HepG2 (cell line): ENCODE results near the gene SERHL2. TPM values are rescaled to one million over a fixed set of nuclear protein-coding genes. Genes with fewer than 3 reads are reported as not detected.
A peak's percentile ranks its signal among the peaks of the same experiment; 100 is the strongest.

Experiments used
- ATAC-seq: fragments of 200-7000 bp; cut with Tn5 transposase; 3 replicates; pipeline ENCODE4 v1.9.1; 2020; ENCODE audit warnings: mild to moderate bottlenecking, moderate library complexity
- BruUV-seq: library from RNA; stranded (reverse); fragments of 400-500 nt; replicated peaks from 2 replicates; lab custom pipeline; 2021; lab: Mats Ljungman, UMichigan
- CTCF ChIA-PET: fragments of 300-600 bp; formaldehyde crosslinking; extraction: SDS; loops from one replicate; lab custom pipeline; 2021; ENCODE audit warnings: low total read pairs, inconsistent platforms, low intra/inter-chr PET ratio; lab: Yijun Ruan, JAX
- POLR2A ChIA-PET: fragments of 350-600 bp; sonication (Branson Sonifier 250); formaldehyde crosslinking; loops from one replicate; lab custom pipeline; 2020; ENCODE audit warnings: antibody characterized with exemption, inconsistent platforms; lab: Yijun Ruan, JAX
- DNase-seq: peaks from one replicate; pipeline ENCODE4 v3.0.0-alpha.2; 2015; ENCODE audit warnings: low spot score
- FAIRE-seq: peaks from 3 replicates; lab custom pipeline; 2011; peaks lifted over from hg19 to GRCh38; lab: Jason Lieb, UNC
- H2AFZ ChIP-seq: one replicate; pipeline ENCODE4 v1.6.1; 2011; ENCODE audit warnings: low read length, inconsistent platforms
- H3K27ac ChIP-seq: fragments of 300-600 bp; 3 replicates; pipeline ENCODE4 v1.8.0; 2011; ENCODE audit warnings: mixed run types, mild to moderate bottlenecking, mixed read lengths, low read length, inconsistent platforms; ENCODE audit not compliant: insufficient read depth; ENCODE audit errors: extremely low read length
- H3K27me3 ChIP-seq, 2 experiments: fragments of 200-600 bp in 1 of 2; 2 replicates in 1 of 2; 3 replicates in 1 of 2; pipeline versions ENCODE4 v1.6.0 to v1.8.0; 2011; ENCODE audit warnings: low read length in 2 of 2, mild to moderate bottlenecking in 2 of 2, moderate library complexity in 2 of 2, inconsistent platforms in 1 of 2; ENCODE audit not compliant: insufficient read depth in 2 of 2, control insufficient read depth in 1 of 2
- H3K36me3 ChIP-seq, 2 experiments: fragments of 200-600 bp in 1 of 2; replicated peaks in 1 of 2; 2 replicates in 1 of 2; 3 replicates in 1 of 2; pipeline versions ENCODE4 v1.5.1 to v1.8.0; 2011; ENCODE audit warnings: low read length in 2 of 2, inconsistent platforms in 1 of 2; ENCODE audit not compliant: insufficient read depth in 2 of 2, control insufficient read depth in 1 of 2
- H3K4me1 ChIP-seq: 2 replicates; pipeline ENCODE4 v1.5.1; 2012; ENCODE audit warnings: low read length, inconsistent platforms; ENCODE audit not compliant: insufficient read depth
- H3K4me2 ChIP-seq: 2 replicates; pipeline ENCODE4 v1.6.0; 2011; ENCODE audit warnings: low read depth, low read length, inconsistent platforms
- H3K4me3 ChIP-seq, 3 experiments: fragments of 200-600 bp in 1 of 3; sonication (generic), shearing (Covaris generic) in 1 of 3; replicated peaks in 1 of 3; 2 replicates each; pipeline ENCODE4 v1.5.1; 2011 to 2016; ENCODE audit warnings: low read length in 3 of 3, inconsistent platforms in 2 of 3, low read depth in 2 of 3, mild to moderate bottlenecking in 2 of 3, control low read depth in 1 of 3, mixed read lengths in 1 of 3; ENCODE audit not compliant: insufficient read depth in 1 of 3
- H3K79me2 ChIP-seq: one replicate; pipeline ENCODE4 v1.6.1; 2011; ENCODE audit warnings: low read length, inconsistent platforms; ENCODE audit not compliant: insufficient read depth
- H3K9ac ChIP-seq: 2 replicates; pipeline ENCODE4 v1.6.0; 2011; ENCODE audit warnings: mild to moderate bottlenecking, low read depth, low read length, inconsistent platforms; ENCODE audit not compliant: insufficient read depth
- H3K9me3 ChIP-seq: 2 replicates; pipeline ENCODE4 v1.5.1; 2012; ENCODE audit warnings: mild to moderate bottlenecking, low read length
- H4K20me1 ChIP-seq: 2 replicates; pipeline ENCODE4 v1.6.0; 2011; ENCODE audit warnings: inconsistent platforms, mild to moderate bottlenecking, low read length, moderate library complexity; ENCODE audit not compliant: insufficient read depth
- CTCF ChIP-seq: sonication (generic); formaldehyde crosslinking; IDR thresholded peaks from 2 replicates; pipeline ENCODE4 v1.5.0; 2020; ENCODE audit warnings: mild to moderate bottlenecking, missing genetic modification reagents, moderate library complexity
- EED ChIP-seq: sonication (generic); formaldehyde crosslinking; IDR thresholded peaks from 2 replicates; pipeline ENCODE4 v1.5.0; 2020; ENCODE audit warnings: mild to moderate bottlenecking, missing genetic modification reagents
- FLYWCH1 ChIP-seq: sonication (generic); formaldehyde crosslinking; IDR thresholded peaks from 2 replicates; pipeline ENCODE4 v1.8.1; 2023; ENCODE audit warnings: mild to moderate bottlenecking, missing genetic modification reagents
- FOXK1 ChIP-seq: sonication (generic); formaldehyde crosslinking; IDR thresholded peaks from 2 replicates; pipeline ENCODE4 v1.4.0; 2020; ENCODE audit warnings: low read depth, missing genetic modification reagents, borderline replicate concordance
- HOXA9 ChIP-seq: sonication (generic); formaldehyde crosslinking; IDR thresholded peaks from 2 replicates; pipeline ENCODE4 v1.8.1; 2022; ENCODE audit warnings: missing genetic modification reagents, mild to moderate bottlenecking, moderate library complexity, borderline replicate concordance
- KAT8 ChIP-seq: IDR thresholded peaks from 2 replicates; pipeline ENCODE4 v1.6.1; 2016; ENCODE audit warnings: missing genetic modification reagents, missing compliant biosample characterization
- RCOR2 ChIP-seq: IDR thresholded peaks from 2 replicates; pipeline ENCODE4 v1.6.1; 2016; ENCODE audit warnings: missing biosample characterization, missing genetic modification reagents
- RFXAP ChIP-seq: sonication (generic); formaldehyde crosslinking; IDR thresholded peaks from 2 replicates; pipeline ENCODE4 v1.4.0; 2020; ENCODE audit warnings: missing genetic modification reagents, borderline replicate concordance
- TCF12 ChIP-seq, 2 experiments: fragments of 450-650 bp in 1 of 2; sonication (generic) in 1 of 2; formaldehyde crosslinking in 1 of 2; IDR thresholded peaks; 2 replicates each; pipeline versions ENCODE4 v1.6.1 to v1.8.0; 2017 to 2022; ENCODE audit warnings: antibody characterized with exemption in 1 of 2, mild to moderate bottlenecking in 1 of 2, missing genetic modification reagents in 1 of 2, moderate library complexity in 1 of 2
- UBTF ChIP-seq: sonication (generic); formaldehyde crosslinking; IDR thresholded peaks from 2 replicates; pipeline ENCODE4 v1.4.0; 2020; ENCODE audit warnings: mild to moderate bottlenecking, missing genetic modification reagents
- YEATS4 ChIP-seq: sonication (generic); formaldehyde crosslinking; IDR thresholded peaks from 2 replicates; pipeline ENCODE4 v1.4.0; 2020; ENCODE audit warnings: missing genetic modification reagents, borderline replicate concordance
- ZNF589 ChIP-seq: sonication (generic); formaldehyde crosslinking; conservative IDR thresholded peaks from 2 replicates; pipeline ENCODE4 v1.8.0; 2022; ENCODE audit warnings: mild to moderate bottlenecking, moderate library complexity, missing genetic modification reagents
- ZSCAN12 ChIP-seq: sonication (generic); formaldehyde crosslinking; IDR thresholded peaks from 2 replicates; pipeline ENCODE4 v1.9.0; 2021; ENCODE audit warnings: mild to moderate bottlenecking, missing genetic modification reagents
- WGBS: methylation state at CpG from one replicate; pipeline ENCODE4 v1.1.6; 2017; ENCODE audit warnings: low lambda C conversion rate; 5-methylcytosine and 5-hydroxymethylcytosine counted together
- in situ Hi-C: cut with HindIII; loops from 2 replicates; pipeline ENCODE4 v1.10.0; 2017; ENCODE audit warnings: low pct_unique_long_range_greater_than_20kb; ENCODE audit not compliant: extremely low pct_ligation_motif_present
- intact Hi-C: fragments of 100-400 bp; cut with micrococcal nuclease; formaldehyde crosslinking; loops from one replicate; pipeline ENCODE4 v1.10.0; 2022; ENCODE audit not compliant: unreplicated experiment
- polyA plus RNA-seq, 8 experiments: library from polyadenylated mRNA; depleted of rRNA in 3 of 8; stranded (reverse) in 7 of 8; unstranded in 1 of 8; fragments of >200 nt; fragmentation: Illumina TruSeq in 4 of 8; extraction: Trizol in 4 of 8; gene quantifications; 2 replicates each; pipeline versions ENCODE4 v1.2.1 to v1.2.3, GENCODE V29; 2011 to 2016; ENCODE audit warnings: low read depth in 4 of 8, missing spikeins in 1 of 8, mixed read lengths in 1 of 8; ENCODE audit not compliant: insufficient read depth in 1 of 8
- total RNA-seq, 5 experiments: library from RNA; depleted of rRNA; stranded (reverse); fragments of >200 nt; fragmentation: Illumina TruSeq; extraction: Trizol; gene quantifications; 2 replicates each; pipeline ENCODE4 v1.2.3, GENCODE V29; 2016; ENCODE audit warnings: low read depth in 1 of 5
- TF ChIP-seq, protein P1 (sequence below): sonication (generic); formaldehyde crosslinking; IDR thresholded peaks from 2 replicates; pipeline ENCODE4 v1.5.1; 2020; ENCODE audit warnings: missing genetic modification reagents, mild to moderate bottlenecking, borderline replicate concordance

Gene SERHL2
- total and polyA plus RNA-seq, 2 of the 13 experiments (the other 11 are each of a cell fraction or from before 2014, with no cell fraction given), result 1.0 to 1.8 TPM

GRCh38 chr22:42614312-42615091 is 60.7 kb downstream of the SERHL2 start, which contains the start of gene POLDIP3:
Gene POLDIP3, minus strand, starts transcription at chr22:42614883. Its CDS starts 26 bp downstream, at chr22:42614857.
- peak; percentile 79 for ATAC-seq
- Histone ChIP-seq H3K27me3 (no peaks in the 10 kb centered on the region; a peak in 1 of 5 replicates), H2AFZ (no peak within 1 kb of the TSS), H3K4me1 (peaks cover 56% of the 10 kb centered on the region), H3K4me2 (peak within 1 kb of the TSS; percentile 99), H3K36me3 (peaks cover 3 to 11% of the 10 kb centered on the region in 2 experiments; a peak in 4 of 5 replicates), H3K9ac (peak within 1 kb of the TSS; percentile 94), H3K27ac (peak within 1 kb of the TSS; percentile 93), H4K20me1 (peaks cover 14% of the 10 kb centered on the region), H3K4me3 (peak within 1 kb of the TSS; percentile 75 to 90 (median 78)), H3K9me3 (no peaks in the 10 kb centered on the region), H3K79me2 (peaks cover 48% of the 10 kb centered on the region)
- peak; percentile 93 for DNase-seq
- peak; percentile 56 for FAIRE-seq
- no TSS peak for BruUV-seq
- ChIA-PET POLR2A (interaction anchor here (0.7 to 3.3 kb wide), 24 partner anchors 11 to 833 kb away, joined by 3 to 54 read pairs (median 6); partner anchors contain the start of genes ARFGAP3 and CYB5R3), CTCF (no interaction called here)
- intact Hi-C loops (loop anchor here (5.0 to 10.0 kb wide), 2 partner anchors 62 to 100 kb away; partner anchors contain the start of genes RRP7A and SERHL2), in situ Hi-C loops (no loop called here)
- under 1% methylated on average over 31 of the region's 85 CpGs for WGBS
- TF ChIP-seq, protein P1, sequence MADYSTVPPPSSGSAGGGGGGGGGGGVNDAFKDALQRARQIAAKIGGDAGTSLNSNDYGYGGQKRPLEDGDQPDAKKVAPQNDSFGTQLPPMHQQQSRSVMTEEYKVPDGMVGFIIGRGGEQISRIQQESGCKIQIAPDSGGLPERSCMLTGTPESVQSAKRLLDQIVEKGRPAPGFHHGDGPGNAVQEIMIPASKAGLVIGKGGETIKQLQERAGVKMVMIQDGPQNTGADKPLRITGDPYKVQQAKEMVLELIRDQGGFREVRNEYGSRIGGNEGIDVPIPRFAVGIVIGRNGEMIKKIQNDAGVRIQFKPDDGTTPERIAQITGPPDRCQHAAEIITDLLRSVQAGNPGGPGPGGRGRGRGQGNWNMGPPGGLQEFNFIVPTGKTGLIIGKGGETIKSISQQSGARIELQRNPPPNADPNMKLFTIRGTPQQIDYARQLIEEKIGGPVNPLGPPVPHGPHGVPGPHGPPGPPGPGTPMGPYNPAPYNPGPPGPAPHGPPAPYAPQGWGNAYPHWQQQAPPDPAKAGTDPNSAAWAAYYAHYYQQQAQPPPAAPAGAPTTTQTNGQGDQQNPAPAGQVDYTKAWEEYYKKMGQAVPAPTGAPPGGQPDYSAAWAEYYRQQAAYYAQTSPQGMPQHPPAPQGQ (CRISPR knock-in tag), result no peak
- TF ChIP-seq CTCF (CRISPR knock-in tag) (peak; percentile 75), UBTF (peak; percentile 36), TCF12 (IDR thresholded peaks at IDR 0.05) (no peak), TCF12 (CRISPR knock-in tag; IDR thresholded peaks at IDR 0.05) (peak; percentile 37; the same call in 1 of the 2 replicates), RFXAP (peak; percentile 17; the same call in 1 of the 2 replicates), EED (0 out of 2 replicates have a peak, but pooled peaks have one; percentile 14), ZSCAN12 (peak; percentile 26; the same call in 1 of the 2 replicates), FOXK1 (CRISPR knock-in tag) (peak; percentile 14; the same call in 1 of the 2 replicates), ZNF589 (CRISPR knock-in tag) (no peak), FLYWCH1 (CRISPR knock-in tag) (0 out of 2 replicates have a peak, but pooled peaks have one; percentile 56), KAT8 (peak; percentile 86), RCOR2 (CRISPR knock-in tag) (no peak), YEATS4 (peak; percentile 63; the same call in 1 of the 2 replicates), HOXA9 (CRISPR knock-in tag) (no peak)
